Stimulated activated CD8-positive, alpha-beta memory T cell treated with anti-CD3 and anti-CD28 coated beads, Interleukin-4, amount 100 ng/mL, for 1 hour (primary cell): ENCODE measurements around the gene CD93.

Source experiments
- DNase-seq, 2 donors: peaks; one replicate each; pipeline ENCODE4 v3.0.0-alpha.2; 2020; ENCODE audit warnings: low read depth in 2 of 2, low spot score in 1 of 2

The CD93 gene

GRCh38 chr20:23120936-23121750, 35.0 kb upstream of the CD93 start:
- no peak for DNase-seq

- no peak for DNase-seq
These were observed 34.1 kb upstream of the CD93 start for GRCh38 chr20:23120261-23120660.

GRCh38 chr20:23119456-23120216, 33.5 kb upstream of the CD93 start:
- DNase-seq = no peak

- no peak for DNase-seq
These were observed 32.6 kb upstream of the CD93 start for GRCh38 chr20:23118766-23119165.

DNA sequence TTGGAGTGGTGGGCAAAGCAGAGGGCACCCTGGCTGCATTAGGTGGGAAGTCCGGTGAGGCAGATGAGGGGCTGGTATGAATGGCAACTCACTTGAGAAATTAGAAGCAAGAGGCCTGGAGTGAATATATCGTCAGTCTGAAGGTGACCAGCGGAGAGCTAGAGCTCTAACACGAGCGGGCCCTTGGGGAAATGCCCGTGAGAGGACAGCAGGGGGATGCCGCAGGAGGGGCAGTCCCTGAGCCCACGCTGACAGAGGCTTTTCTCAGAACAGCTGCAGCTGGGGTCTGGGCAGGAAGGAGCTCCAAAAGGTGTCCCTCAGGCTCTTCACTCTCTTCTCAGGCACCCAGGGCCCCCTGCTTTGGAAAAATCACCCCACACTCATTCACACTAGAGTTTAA, 32.0 kb upstream of the CD93 start:
- no peak for DNase-seq

DNA sequence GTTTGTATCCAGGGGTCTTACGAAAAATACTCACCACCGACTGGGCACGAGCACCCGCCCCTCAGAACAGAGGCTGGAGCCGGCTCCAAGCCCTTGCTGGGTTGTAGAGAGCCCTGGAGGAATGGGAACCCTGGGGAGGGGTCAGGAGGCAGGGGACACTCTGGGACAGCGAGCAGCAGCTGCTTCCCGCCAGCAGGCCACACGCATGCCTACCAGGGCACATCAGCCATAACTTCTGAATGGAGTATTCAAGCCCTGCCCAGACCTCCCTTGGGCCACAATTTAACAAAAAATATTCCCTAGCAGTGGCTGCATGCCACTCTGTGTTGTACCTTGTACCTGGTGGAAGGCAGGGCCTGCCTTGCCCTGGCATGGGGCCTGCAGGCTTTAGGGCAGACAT, 31.6 kb upstream of the CD93 start:
- no peak for DNase-seq

GRCh38 chr20:23116311-23117089, 30.4 kb upstream of the CD93 start:
- DNase-seq = no peak

GRCh38 chr20:23115822-23116221, 29.7 kb upstream of the CD93 start:
- DNase-seq = no peak

GRCh38 chr20:23114448-23115082, 28.4 kb upstream of the CD93 start:
- DNase-seq = no peak

- no peak for DNase-seq
These were observed 27.9 kb upstream of the CD93 start for GRCh38 chr20:23114018-23114417.

- DNase-seq = no peak
These were observed 26.5 kb upstream of the CD93 start for GRCh38 chr20:23112595-23112994.

DNA sequence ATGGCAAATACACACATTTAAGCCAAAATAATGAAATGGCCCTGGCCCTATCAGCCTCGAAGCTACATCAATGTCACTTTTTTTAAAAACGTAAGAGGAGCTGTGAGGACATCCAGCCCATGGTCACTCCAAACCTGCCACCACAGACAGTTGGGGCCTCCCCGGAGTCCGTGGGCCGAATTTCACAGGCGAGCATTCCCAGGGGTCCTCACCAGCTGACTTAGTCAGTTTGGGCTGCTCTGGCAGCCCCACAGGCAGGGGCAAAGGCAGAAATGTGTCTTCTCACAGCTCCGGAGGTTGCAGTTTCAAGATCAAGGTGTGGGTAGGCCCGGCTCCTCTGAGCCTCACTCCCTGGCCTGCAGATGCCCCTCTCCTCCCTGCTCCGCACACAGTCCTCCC, 25.8 kb upstream of the CD93 start:
- no peak for DNase-seq

DNA sequence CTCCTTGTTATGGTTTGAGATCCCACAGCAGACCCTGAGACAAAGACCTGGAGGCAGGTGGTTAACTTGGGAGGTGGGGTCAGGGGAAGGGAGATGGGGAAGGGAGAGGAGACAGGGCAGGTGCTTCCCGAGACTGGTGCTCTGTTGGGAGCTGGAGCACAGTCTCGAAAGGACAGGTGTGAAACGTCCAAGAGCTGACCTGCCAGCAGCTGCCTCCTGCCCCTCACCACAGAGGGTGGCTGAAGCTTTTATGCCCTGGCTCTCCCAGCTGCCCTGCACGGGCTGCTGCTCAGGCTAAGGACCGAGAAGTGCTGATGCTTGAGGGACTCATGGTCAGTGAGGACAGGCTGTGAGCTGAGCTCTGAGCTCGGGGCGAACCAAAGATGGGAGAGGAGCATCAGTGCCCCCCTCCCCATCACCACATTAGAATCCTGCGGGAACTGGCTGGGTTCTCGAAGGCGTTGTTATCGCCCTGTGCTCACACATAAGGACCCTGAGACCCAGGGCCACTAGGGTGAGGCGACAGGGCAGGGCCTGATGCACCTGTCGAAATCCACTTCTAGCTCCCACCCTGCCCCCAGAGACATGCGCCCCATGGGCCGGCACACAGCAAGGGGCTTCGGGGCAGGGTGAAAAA, 25.3 kb upstream of the CD93 start:
- no peak for DNase-seq

DNA sequence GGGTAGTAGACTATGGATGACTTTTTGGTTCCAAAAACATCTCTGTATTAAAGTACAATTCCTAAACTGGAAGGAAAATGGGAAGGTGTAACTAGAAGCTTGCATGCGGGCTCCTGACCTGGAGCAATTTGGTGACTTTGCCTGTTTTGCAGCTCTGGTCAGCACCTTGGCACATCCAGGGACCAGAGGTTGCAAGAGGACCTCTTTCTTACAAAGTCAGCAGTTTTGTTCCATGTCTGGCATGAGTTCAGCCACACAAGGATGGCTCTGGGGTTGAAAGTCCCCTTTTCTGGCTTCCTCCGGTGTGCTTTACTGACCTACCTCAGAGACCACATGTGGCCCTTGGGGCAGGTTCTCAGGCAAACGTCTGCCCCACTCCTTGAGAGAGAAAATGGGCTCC, 22.7 kb upstream of the CD93 start:
- DNase-seq = no peak

DNA sequence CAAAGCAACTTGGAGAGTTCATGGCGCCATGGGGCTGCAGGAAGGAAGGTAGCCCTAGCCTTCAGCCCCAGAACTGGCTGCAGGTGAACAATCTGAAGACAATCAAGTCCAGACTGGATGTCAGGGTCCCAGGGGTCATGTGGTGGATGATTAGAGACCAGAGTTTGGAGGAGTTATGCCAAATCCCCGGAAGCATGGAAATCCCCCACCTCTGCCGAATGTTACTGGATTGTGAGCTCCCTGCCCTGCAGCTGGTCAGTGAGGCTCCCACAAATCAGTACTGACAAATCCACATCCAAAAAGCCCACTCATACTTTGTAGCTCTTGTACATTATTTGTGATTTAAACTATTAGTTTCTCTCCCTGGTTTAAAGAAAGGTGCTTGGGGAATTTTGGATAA, 21.3 kb upstream of the CD93 start:
- DNase-seq = no peak

GRCh38 chr20:23106271-23106851, 20.2 kb upstream of the CD93 start:
- DNase-seq = no peak

DNA sequence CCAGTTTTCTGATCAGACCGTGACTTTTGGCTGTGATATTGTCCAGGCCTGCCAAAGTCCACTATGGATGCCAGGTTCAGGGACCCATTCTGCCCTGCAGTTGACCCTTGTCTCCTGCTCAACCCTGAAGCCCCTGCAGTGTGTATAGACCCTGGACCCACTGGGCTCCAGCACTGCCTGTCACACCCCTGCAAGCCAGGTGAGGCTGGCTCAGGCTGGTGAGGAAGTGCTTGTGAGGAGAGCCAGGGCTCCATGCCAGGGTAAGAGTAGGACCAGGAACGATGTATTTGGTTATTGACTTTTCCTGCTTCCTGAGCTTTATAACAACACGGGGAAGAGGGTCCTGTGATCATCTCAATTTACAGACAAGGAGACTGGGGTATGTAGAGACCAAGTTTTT, 19.1 kb upstream of the CD93 start:
- no peak for DNase-seq

DNA sequence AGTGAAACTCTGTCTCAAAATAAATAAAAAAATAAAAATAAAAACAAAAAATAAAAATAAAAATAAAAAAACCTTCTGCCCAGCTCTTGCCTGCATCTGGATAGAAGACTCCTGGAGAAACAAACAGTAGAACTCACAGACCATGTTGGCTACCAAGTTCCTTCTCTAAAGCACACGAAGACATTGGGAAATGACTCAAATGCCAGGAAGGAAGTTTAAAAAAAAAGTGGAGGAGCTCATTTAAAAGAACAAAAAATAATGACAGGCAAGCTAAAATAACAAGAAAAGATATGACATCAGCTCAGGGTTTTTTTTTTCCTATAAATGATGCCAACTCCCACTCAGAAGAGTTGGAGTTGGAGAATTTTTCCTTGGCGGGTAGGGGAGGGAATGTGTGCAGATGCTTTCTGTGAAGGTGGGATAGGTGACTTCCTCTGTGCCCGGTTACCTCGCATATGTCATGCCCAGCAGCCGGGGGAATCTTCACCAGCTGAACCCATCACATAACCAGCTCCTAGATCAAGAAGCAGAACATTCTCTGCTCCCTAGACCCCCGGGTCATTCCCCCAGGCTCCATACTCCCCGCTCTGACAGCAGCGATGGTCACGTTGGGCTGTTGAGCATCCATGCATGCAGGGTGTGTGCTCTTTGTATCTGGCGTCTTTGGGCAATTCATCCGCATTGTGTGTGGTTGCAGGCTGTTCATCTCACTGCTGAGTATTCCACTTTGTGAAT, 17.3 kb upstream of the CD93 start:
- DNase-seq = no peak

DNA sequence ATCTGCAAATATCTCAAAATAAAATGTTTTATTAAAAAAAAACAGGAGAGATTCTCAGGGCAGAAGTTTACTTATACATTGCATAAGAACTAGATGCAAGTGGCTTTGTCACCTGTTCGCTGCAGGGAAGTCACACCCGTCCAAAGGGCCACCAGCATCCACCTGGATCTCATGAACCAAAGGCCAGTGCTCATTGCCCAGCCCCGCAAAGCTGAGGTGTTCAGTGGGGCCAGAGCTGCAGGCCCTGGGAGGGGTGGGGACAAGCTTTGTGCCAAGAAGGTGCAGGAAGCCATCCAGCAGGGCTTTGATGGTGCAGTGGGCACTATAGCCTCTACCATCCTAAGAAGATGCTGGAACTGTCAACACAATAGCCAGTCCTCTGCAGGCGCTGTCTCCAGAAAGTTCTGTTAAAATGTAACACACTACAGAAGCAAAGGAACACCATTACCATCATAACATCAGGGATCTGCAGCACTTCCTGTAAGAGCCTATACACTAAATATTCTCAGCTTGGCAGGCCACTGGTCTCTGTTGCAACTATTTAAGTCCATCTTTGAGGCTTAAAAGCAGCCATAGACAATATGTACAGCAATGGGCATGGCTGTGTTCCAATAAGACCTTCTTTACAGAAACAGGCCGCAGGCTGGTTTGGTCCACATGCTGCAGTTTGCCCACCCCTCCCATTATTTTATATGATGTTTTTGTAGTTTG, 15.7 kb upstream of the CD93 start:
- DNase-seq = no peak
